GM18519 (cell line): ENCODE data around the gene STAM.
A peak's percentile ranks its signal among the peaks of the same experiment; 100 is the strongest.

Source experiments
- ATAC-seq: cut with Tn5 transposase; IDR thresholded peaks from one replicate; pipeline ENCODE4 v1.9.1; 2021; ENCODE audit warnings: mild to moderate bottlenecking, moderate library complexity; ENCODE audit not compliant: unreplicated experiment, low FRiP score

Gene STAM

GRCh38 chr10:17645621-17646345 lies 1.8 kb downstream of the STAM start:
- ATAC-seq, result no peak

GRCh38 chr10:17647326-17647725 lies 3.4 kb downstream of the STAM start:
- no peak for ATAC-seq

DNA sequence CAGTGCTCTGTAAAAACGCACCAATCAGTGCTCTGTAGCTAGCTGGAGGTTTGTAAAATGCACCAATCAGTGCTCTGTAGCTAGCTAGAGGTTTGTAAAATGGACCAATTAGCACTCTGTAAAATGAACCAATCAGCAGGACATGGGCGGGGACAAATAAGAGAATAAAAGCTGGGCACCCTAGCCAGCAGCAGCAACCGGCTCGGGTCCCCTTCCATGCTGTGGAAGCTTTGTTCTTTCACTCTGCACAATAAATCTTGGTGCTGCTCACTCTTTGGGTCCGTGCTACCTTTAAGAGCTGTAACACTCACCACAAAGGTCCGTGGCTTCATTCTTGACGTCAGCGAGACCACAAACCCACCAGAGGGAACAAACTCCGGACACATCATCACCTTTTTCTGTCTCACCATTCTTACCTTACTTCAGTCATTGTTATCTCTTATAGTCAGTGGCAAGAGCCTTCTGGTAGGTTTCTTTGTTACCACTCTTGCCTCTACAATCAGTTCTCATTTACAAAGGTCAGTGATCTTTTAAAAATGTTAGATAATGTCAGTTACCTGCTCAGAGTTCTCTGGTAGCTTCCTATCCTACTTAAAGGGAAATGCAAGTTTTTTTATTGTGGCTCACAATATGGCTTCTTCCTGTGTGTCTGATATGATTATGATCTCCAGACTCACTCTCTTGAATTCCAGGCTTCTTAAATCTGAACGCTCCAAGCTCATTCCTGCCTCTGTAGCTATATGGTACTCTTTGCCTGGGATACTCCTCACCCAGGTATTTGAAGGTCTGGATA lies 4.5 kb downstream of the STAM start:
- no peak for ATAC-seq

DNA sequence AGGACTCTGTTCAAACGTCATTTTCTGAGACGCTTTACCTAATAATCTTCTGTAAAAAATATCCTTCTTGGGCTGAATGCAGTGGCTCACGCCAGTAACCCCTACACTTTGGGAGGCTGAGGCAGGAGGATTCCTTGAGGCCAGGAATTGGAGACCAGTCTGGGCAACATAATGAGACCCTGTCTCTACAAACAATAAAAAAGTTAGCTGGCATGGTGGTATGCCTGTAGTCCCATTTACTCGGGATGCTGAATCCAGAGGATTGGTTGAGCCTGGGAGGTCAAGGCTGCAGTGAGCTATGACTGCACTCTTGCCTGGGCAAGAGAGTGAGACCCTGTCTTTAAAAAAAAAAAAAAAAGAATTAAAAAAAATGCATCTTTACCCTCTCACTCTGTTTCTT lies 5.1 kb downstream of the STAM start:
- ATAC-seq, result no peak

- no peak for ATAC-seq
These were observed 5.9 kb downstream of the STAM start for GRCh38 chr10:17649836-17650235.

GRCh38 chr10:17650416-17650815 lies 6.5 kb downstream of the STAM start:
- ATAC-seq, result no peak

DNA sequence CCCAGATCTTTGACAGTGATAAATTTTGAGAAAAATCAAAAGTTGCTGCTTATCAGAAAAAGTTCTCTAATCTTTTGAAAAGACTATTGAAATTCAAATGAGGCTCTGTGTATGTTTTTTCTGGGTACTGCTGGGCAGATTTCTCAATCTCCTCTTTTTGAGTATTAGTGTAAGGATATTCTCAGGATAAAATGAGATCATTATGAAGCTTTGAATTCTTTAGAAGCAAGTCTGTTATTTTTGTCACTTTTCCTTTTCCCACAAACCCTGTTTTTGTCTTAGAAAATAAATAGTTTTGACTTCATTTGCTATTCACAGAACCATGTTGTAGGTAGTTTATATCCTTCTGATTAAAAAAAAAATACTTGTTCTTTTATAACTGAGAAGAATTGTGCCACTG lies 7.9 kb downstream of the STAM start:
- ATAC-seq, result no peak

- no peak for ATAC-seq
These were observed 8.6 kb downstream of the STAM start for GRCh38 chr10:17652585-17652984.

GRCh38 chr10:17655009-17655408 lies 11.1 kb downstream of the STAM start:
- ATAC-seq, result peak; percentile 2

DNA sequence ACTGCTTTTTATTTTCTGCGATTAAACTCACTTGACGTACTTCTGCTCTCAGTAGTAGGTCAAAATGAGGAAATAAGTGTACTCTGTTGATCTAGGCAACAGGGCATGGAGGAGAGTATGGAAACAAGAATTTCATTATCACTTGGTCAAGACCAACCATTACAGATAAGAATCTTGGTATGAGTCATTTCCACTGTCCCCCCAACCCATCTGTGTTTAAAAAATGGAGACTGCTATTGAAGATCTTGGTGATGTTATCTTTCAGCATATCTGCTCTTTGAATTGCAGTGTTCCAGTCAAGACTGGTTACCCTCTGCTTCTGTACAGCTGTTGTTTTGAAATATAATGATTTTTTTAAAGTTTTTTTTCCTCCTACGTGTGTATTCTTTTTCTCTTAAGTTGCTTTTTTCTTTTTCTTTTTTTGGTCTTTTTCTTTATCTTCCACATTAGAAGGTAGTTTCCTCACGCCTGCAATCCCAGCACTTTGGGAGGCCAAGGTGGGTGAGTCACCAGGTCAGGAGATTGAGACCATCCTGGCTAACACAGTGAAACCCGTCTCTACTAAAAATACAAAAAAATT lies 11.7 kb downstream of the STAM start:
- ATAC-seq, result peak; percentile 91

DNA sequence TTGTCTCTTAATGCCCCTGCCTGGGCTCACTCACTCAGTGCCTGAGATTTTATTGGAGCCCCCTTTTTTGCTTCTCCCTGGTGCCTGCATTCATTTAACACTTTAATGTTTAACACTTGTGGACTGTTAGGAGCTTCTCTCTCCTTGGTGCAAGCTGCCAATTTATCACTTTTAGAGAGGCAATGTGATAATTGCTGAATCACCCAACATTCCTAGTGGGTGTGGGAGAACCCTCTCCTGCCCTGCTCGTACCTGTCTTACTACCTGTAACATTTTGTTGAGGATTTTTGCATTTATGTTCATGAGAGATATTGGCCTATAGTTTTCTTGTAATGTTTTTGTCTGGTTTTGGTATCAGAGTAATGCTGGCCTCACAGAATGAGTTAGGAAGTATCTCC lies 13.2 kb downstream of the STAM start:
- no peak for ATAC-seq

GRCh38 chr10:17659365-17659764 lies 15.4 kb downstream of the STAM start:
- ATAC-seq, result no peak

DNA sequence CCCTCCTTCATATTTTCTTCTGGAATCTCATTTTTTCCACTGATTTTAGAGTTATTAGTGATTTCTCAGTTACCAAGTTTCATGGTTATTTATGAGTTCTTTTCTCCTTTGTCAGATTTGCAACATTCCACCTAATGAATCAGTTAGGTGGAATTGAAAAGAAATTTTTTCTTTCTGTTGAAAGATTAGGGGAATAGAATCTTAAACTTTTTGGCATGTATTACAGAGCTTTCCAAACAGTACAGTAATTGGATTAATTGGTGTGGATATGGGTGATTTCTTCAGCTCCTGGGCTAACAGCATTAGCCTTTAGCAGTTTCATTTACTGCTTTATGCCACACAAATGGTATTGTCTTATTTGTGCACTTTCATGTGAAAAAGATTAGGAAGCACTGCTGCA lies 17.0 kb downstream of the STAM start:
- no peak for ATAC-seq

DNA sequence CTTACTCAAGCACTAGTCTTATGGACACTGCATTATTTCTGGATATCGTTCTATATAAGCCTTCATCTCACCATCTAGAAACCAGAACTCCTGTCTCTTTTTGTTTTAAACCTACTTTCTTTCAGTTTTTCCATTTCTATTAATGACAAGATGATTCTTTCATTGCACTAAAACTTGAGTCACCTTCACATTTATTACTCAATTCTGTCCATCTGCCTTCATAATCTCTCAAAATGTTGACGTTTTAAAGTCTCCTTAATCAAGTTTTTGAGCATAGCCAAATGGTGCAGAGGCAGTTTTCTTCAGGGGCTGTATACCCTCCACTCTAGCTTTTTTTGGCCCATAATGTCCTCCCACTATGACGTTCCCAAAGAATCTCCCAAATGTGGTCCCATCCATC lies 17.6 kb downstream of the STAM start:
- ATAC-seq, result no peak

- no peak for ATAC-seq
These were observed 18.5 kb downstream of the STAM start for GRCh38 chr10:17662193-17663138.

GRCh38 chr10:17663450-17663849 lies 19.5 kb downstream of the STAM start:
- no peak for ATAC-seq

DNA sequence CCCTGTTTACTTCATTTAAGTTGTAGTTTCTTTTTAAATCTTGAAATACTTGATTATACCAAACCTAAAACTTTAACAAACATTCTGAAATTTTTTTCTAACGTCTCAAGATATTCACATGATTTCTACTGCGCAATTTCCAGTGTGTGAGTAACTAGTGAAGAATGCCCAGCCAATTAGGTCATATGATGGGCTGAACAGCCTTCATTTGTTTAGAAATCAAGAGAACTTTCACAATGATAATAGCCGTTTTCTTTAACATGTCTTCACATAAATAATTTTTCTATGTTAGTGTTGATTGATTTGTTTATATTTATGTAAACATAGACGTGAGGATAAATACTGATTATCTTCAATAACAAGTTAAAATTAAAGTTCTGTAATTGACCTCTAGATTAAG lies 21.8 kb downstream of the STAM start:
- ATAC-seq, result no peak

DNA sequence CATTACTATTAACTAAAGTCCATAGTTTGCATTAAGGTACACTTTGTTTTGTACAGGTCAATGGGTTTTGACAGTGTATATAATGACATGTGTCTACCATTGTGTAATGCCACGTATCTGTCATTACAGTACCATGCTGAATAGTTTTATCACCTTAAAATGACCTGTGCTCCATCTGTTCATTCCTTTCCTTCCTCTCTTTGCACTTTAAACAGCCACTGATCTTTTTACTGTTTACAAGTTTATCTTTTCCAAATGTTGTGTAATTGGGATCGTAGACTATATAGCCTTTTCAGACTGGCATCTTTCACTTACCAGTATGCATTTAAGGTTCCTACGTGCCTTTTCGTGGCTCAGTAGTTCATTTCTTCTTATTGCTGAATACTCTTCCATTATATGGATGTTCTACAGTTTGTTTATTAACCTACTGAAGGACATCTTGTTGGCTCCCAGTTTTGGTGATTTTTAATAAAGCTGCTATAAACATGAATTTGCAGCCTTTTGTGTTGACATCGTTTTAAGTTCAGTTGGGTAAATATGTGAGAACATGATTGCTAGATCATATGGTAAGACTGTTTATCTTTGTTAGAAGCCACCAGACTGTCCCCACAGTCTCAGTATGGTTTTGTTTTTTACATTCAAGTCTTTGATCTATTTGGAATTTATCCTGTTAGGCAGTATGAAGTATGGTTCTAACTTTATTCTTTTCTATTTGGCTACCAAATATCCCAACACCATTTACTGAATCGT lies 24.7 kb downstream of the STAM start:
- no peak for ATAC-seq

GRCh38 chr10:17669185-17669872 lies 25.4 kb downstream of the STAM start:
- ATAC-seq, result no peak
